GM12878 (cell line): ENCODE measurements around the gene PDK3. TPM values are rescaled to one million over a fixed set of nuclear protein-coding genes. Genes with fewer than 3 reads are reported as not detected.

Experiments used
- ATAC-seq: fragments of 200-7000 bp; cut with Tn5 transposase; 3 replicates; pipeline ENCODE4 v1.9.1; 2020; ENCODE audit warnings: mild to moderate bottlenecking, moderate library complexity
- BruUV-seq: library from RNA; stranded (reverse); fragments of 400-500 nt; replicated peaks from 2 replicates; lab custom pipeline; 2021; lab: Mats Ljungman, UMichigan
- CTCF ChIA-PET: fragments of 300-600 bp; sonication (Branson Sonifier 250); formaldehyde crosslinking; extraction: SDS; loops from one replicate; lab custom pipeline; 2021; ENCODE audit warnings: inconsistent platforms; lab: Yijun Ruan, JAX
- POLR2A ChIA-PET: fragments of 350-600 bp; formaldehyde crosslinking; extraction: SDS; loops from one replicate; lab custom pipeline; 2021; ENCODE audit warnings: inconsistent platforms; lab: Charles Lee
- RAD21 ChIA-PET: fragments of 300-600 bp; sonication (Branson Sonifier 250); formaldehyde crosslinking; loops from one replicate; lab custom pipeline; 2023; ENCODE audit warnings: antibody characterized with exemption; ENCODE audit not compliant: unreplicated experiment; lab: Charles Lee
- SMC1A ChIA-PET: fragments of 300-600 bp; sonication (Branson Sonifier 250); formaldehyde crosslinking; loops from one replicate; lab custom pipeline; 2023; ENCODE audit not compliant: unreplicated experiment, uncharacterized antibody; lab: Charles Lee
- DNase-seq: peaks from one replicate; pipeline ENCODE4 v3.0.0-alpha.2; 2011; ENCODE audit warnings: low read depth, low spot score
- FAIRE-seq: peaks from 3 replicates; lab custom pipeline; 2011; peaks lifted over from hg19 to GRCh38; lab: Jason Lieb, UNC
- H2AFZ ChIP-seq: 2 replicates; pipeline ENCODE4 v1.6.0; 2011; ENCODE audit warnings: low read depth, low read length, control low read depth; ENCODE audit not compliant: control insufficient read depth
- H3K27ac ChIP-seq: 2 replicates; pipeline ENCODE4 v1.5.1; 2011; ENCODE audit warnings: control low read depth; ENCODE audit not compliant: control insufficient read depth, insufficient read depth
- H3K27me3 ChIP-seq, 2 experiments: replicated peaks in 1 of 2; 2 replicates each; pipeline versions ENCODE4 v1.6.0 to v1.6.1; 2011; ENCODE audit warnings: low read length in 1 of 2; ENCODE audit not compliant: control insufficient read depth in 2 of 2, insufficient read depth in 2 of 2
- H3K36me3 ChIP-seq, 2 experiments: 2 replicates each; pipeline ENCODE4 v1.5.1; 2011; ENCODE audit warnings: low read length in 1 of 2; ENCODE audit not compliant: control insufficient read depth in 2 of 2, insufficient read depth in 2 of 2
- H3K4me1 ChIP-seq: 2 replicates; pipeline ENCODE4 v1.6.1; 2011; ENCODE audit warnings: mild to moderate bottlenecking, low read length, moderate library complexity, mixed read lengths; ENCODE audit not compliant: control insufficient read depth, insufficient read depth
- H3K4me2 ChIP-seq: 2 replicates; pipeline ENCODE4 v1.6.0; 2011; ENCODE audit warnings: control low read depth; ENCODE audit not compliant: control insufficient read depth, insufficient read depth
- H3K4me3 ChIP-seq: fragments of 200-600 bp; sonication (generic); 2 replicates; pipeline ENCODE4 v1.5.1; 2016
- H3K79me2 ChIP-seq: 2 replicates; pipeline ENCODE4 v1.6.0; 2011; ENCODE audit warnings: low read length; ENCODE audit not compliant: control insufficient read depth, insufficient read depth
- H3K9ac ChIP-seq: 2 replicates; pipeline ENCODE4 v1.8.0; 2011; ENCODE audit warnings: low read length, control low read depth, mixed read lengths; ENCODE audit not compliant: control insufficient read depth, insufficient read depth
- H3K9me3 ChIP-seq: replicated peaks from 3 replicates; pipeline ENCODE4 v1.5.1; 2011; ENCODE audit warnings: mild to moderate bottlenecking, low read length; ENCODE audit not compliant: control insufficient read depth, insufficient read depth
- H4K20me1 ChIP-seq: 2 replicates; pipeline ENCODE4 v1.6.0; 2011; ENCODE audit not compliant: control insufficient read depth, insufficient read depth
- BMI1 ChIP-seq: fragments of 450-650 bp; IDR thresholded peaks from 2 replicates; pipeline ENCODE4 v1.6.1; 2016; ENCODE audit warnings: mild to moderate bottlenecking, moderate library complexity, borderline replicate concordance
- CBFB ChIP-seq: IDR thresholded peaks from 2 replicates; pipeline ENCODE4 v1.6.1; 2016; ENCODE audit warnings: antibody characterized with exemption, low read depth
- E2F8 ChIP-seq: fragments of 450-650 bp; IDR thresholded peaks from 2 replicates; pipeline ENCODE4 v1.6.1; 2018; ENCODE audit warnings: mild to moderate bottlenecking, low read depth, moderate library complexity; ENCODE audit not compliant: partially characterized antibody
- HDAC2 ChIP-seq: fragments of 200-600 bp; sonication (generic); IDR thresholded peaks from 2 replicates; pipeline ENCODE4 v1.6.1; 2017
- RELA ChIP-seq: fragments of 450-650 bp; IDR thresholded peaks from 2 replicates; pipeline ENCODE4 v1.8.0; 2014; ENCODE audit warnings: borderline replicate concordance; ENCODE audit not compliant: partially characterized antibody
- in situ Hi-C: fragments of 300-500 bp; cut with MboI; formaldehyde crosslinking; loops from 9 replicates; pipeline ENCODE4 v1.14.3; 2018; ENCODE audit warnings: mixed read lengths
- intact Hi-C: fragments of 100-400 bp; cut with micrococcal nuclease; formaldehyde crosslinking; loops from one replicate; pipeline ENCODE4 v1.14.2; 2022; ENCODE audit not compliant: unreplicated experiment
- polyA plus RNA-seq, 11 experiments: library from polyadenylated mRNA; depleted of rRNA in 4 of 11; unstranded in 6 of 11; stranded (reverse) in 5 of 11; fragments of >200 nt; fragmentation: Nextera tagmentation in 4 of 11; fragmentation: Illumina TruSeq in 1 of 11; extraction: Ambion mirVana in 4 of 11; extraction: Trizol in 1 of 11; gene quantifications; 1 replicate in 1 of 11; 2 replicates in 10 of 11; pipeline versions ENCODE4 v1.2.1 to v1.2.3, GENCODE V29; 2011 to 2016; ENCODE audit warnings: inconsistent platforms in 2 of 11, missing spikeins in 2 of 11, low read depth in 1 of 11
- total RNA-seq, 4 experiments: library from RNA; depleted of rRNA in 3 of 4; stranded (reverse); fragments of >200 nt in 3 of 4; fragmentation: Illumina TruSeq in 1 of 4; extraction: Trizol in 1 of 4; gene quantifications; 2 replicates each; pipeline versions ENCODE4 v1.2.1 to v1.2.3, GENCODE V29; 2013 to 2021

Gene PDK3
- total and polyA plus RNA-seq, 10 of the 15 experiments (the other 5 are each of a cell fraction or from before 2014, with no cell fraction given): 4.2 to 54.6 (median 21.9) TPM

- TF ChIP-seq E2F8 (no peak), CBFB (no peak)
Observed at GRCh38 chrX:24528605-24529004, 63.5 kb downstream of the PDK3 start (continued).

GRCh38 chrX:24536551-24536950 lies 71.5 kb downstream of the PDK3 start:
- H3K27me3 ChIP-seq: no peaks in the 10 kb centered on the region
- in situ Hi-C loops: no loop called here
- TF ChIP-seq BMI1: no peak
- TF ChIP-seq RELA: no peak
- TF ChIP-seq HDAC2: no peak
- TF ChIP-seq, all 136 proteins: peak for 0
- RAD21 ChIA-PET: no interaction called here
- Histone ChIP-seq H3K79me2 (no peaks in the 10 kb centered on the region), H3K4me2 (no peak overlapping the region), H3K9ac (no peak overlapping the region), H3K9me3 (no peaks in the 10 kb centered on the region), H3K36me3 (no peaks in the 10 kb centered on the region; a peak in 1 of 4 replicates), H3K27ac (no peak overlapping the region), H3K4me1 (no peaks in the 10 kb centered on the region), H2AFZ (no peak overlapping the region), H4K20me1 (no peaks in the 10 kb centered on the region), H3K4me3 (no peak overlapping the region)
- intact Hi-C loops: no loop called here
- POLR2A ChIA-PET: interaction anchor here (0.5 to 1.3 kb wide), 3 partner anchors 14 to 71 kb away, joined by 3 to 4 read pairs (median 4); no protein-coding TSS in a partner anchor
- FAIRE-seq: no peak
- CTCF ChIA-PET: interaction anchor here (1.1 to 1.3 kb wide), 2 partner anchors 25 to 31 kb away, joined by 3 read pairs; no protein-coding TSS in a partner anchor
- DNase-seq: no peak
- ATAC-seq: no peak
- SMC1A ChIA-PET: no interaction called here
- BruUV-seq: no TSS peak
